GM12878 (cell line): Measurements from ENCODE around the gene DNAJC18. TPM values are rescaled to one million over a fixed set of nuclear protein-coding genes. Genes with fewer than 3 reads are reported as not detected.

Experiments
- ATAC-seq: fragments of 200-7000 bp; cut with Tn5 transposase; 3 replicates; pipeline ENCODE4 v1.9.1; 2020; ENCODE audit warnings: mild to moderate bottlenecking, moderate library complexity
- BruUV-seq: library from RNA; stranded (reverse); fragments of 400-500 nt; replicated peaks from 2 replicates; lab custom pipeline; 2021; lab: Mats Ljungman, UMichigan
- CTCF ChIA-PET: fragments of 300-600 bp; sonication (Branson Sonifier 250); formaldehyde crosslinking; extraction: SDS; loops from one replicate; lab custom pipeline; 2021; ENCODE audit warnings: inconsistent platforms; lab: Yijun Ruan, JAX
- POLR2A ChIA-PET: fragments of 350-600 bp; formaldehyde crosslinking; extraction: SDS; loops from one replicate; lab custom pipeline; 2021; ENCODE audit warnings: inconsistent platforms; lab: Charles Lee
- RAD21 ChIA-PET: fragments of 300-600 bp; sonication (Branson Sonifier 250); formaldehyde crosslinking; loops from one replicate; lab custom pipeline; 2023; ENCODE audit warnings: antibody characterized with exemption; ENCODE audit not compliant: unreplicated experiment; lab: Charles Lee
- SMC1A ChIA-PET: fragments of 300-600 bp; sonication (Branson Sonifier 250); formaldehyde crosslinking; loops from one replicate; lab custom pipeline; 2023; ENCODE audit not compliant: unreplicated experiment, uncharacterized antibody; lab: Charles Lee
- DNase-seq: peaks from one replicate; pipeline ENCODE4 v3.0.0-alpha.2; 2011; ENCODE audit warnings: low read depth, low spot score
- FAIRE-seq: peaks from 3 replicates; lab custom pipeline; 2011; peaks lifted over from hg19 to GRCh38; lab: Jason Lieb, UNC
- H2AFZ ChIP-seq: 2 replicates; pipeline ENCODE4 v1.6.0; 2011; ENCODE audit warnings: low read depth, low read length, control low read depth; ENCODE audit not compliant: control insufficient read depth
- H3K27ac ChIP-seq: 2 replicates; pipeline ENCODE4 v1.5.1; 2011; ENCODE audit warnings: control low read depth; ENCODE audit not compliant: control insufficient read depth, insufficient read depth
- H3K27me3 ChIP-seq, 2 experiments: replicated peaks in 1 of 2; 2 replicates each; pipeline versions ENCODE4 v1.6.0 to v1.6.1; 2011; ENCODE audit warnings: low read length in 1 of 2; ENCODE audit not compliant: control insufficient read depth in 2 of 2, insufficient read depth in 2 of 2
- H3K36me3 ChIP-seq, 2 experiments: 2 replicates each; pipeline ENCODE4 v1.5.1; 2011; ENCODE audit warnings: low read length in 1 of 2; ENCODE audit not compliant: control insufficient read depth in 2 of 2, insufficient read depth in 2 of 2
- H3K4me1 ChIP-seq: 2 replicates; pipeline ENCODE4 v1.6.1; 2011; ENCODE audit warnings: mild to moderate bottlenecking, low read length, moderate library complexity, mixed read lengths; ENCODE audit not compliant: control insufficient read depth, insufficient read depth
- H3K4me2 ChIP-seq: 2 replicates; pipeline ENCODE4 v1.6.0; 2011; ENCODE audit warnings: control low read depth; ENCODE audit not compliant: control insufficient read depth, insufficient read depth
- H3K4me3 ChIP-seq: fragments of 200-600 bp; sonication (generic); 2 replicates; pipeline ENCODE4 v1.5.1; 2016
- H3K79me2 ChIP-seq: 2 replicates; pipeline ENCODE4 v1.6.0; 2011; ENCODE audit warnings: low read length; ENCODE audit not compliant: control insufficient read depth, insufficient read depth
- H3K9ac ChIP-seq: 2 replicates; pipeline ENCODE4 v1.8.0; 2011; ENCODE audit warnings: low read length, control low read depth, mixed read lengths; ENCODE audit not compliant: control insufficient read depth, insufficient read depth
- H3K9me3 ChIP-seq: replicated peaks from 3 replicates; pipeline ENCODE4 v1.5.1; 2011; ENCODE audit warnings: mild to moderate bottlenecking, low read length; ENCODE audit not compliant: control insufficient read depth, insufficient read depth
- H4K20me1 ChIP-seq: 2 replicates; pipeline ENCODE4 v1.6.0; 2011; ENCODE audit not compliant: control insufficient read depth, insufficient read depth
- KDM1A ChIP-seq: fragments of 200-600 bp; sonication (generic); IDR thresholded peaks from 2 replicates; pipeline ENCODE4 v1.6.1; 2016; ENCODE audit warnings: borderline replicate concordance
- KLF5 ChIP-seq: fragments of 450-650 bp; IDR thresholded peaks from 2 replicates; pipeline ENCODE4 v1.6.1; 2014; ENCODE audit warnings: mild to moderate bottlenecking; ENCODE audit not compliant: partially characterized antibody
- MXI1 ChIP-seq: fragments of 150-350 bp; IDR thresholded peaks from 2 replicates; pipeline ENCODE4 v1.6.1; 2011; ENCODE audit warnings: low read depth, mild to moderate bottlenecking, inconsistent platforms, low read length, improper control_type of control experiment
- MYC ChIP-seq: IDR thresholded peaks from 2 replicates; pipeline ENCODE4 v1.6.1; 2011; ENCODE audit warnings: mild to moderate bottlenecking, low read length, moderate library complexity, inconsistent platforms; ENCODE audit not compliant: insufficient read depth, insufficient replicate concordance, insufficient read length, severe bottlenecking
- NRF1 ChIP-seq: conservative IDR thresholded peaks from 2 replicates; pipeline ENCODE4 v1.6.1; 2011; ENCODE audit warnings: mild to moderate bottlenecking, low read depth, low read length, improper control_type of control experiment
- POLR2AphosphoS2 ChIP-seq: IDR thresholded peaks from 2 replicates; pipeline ENCODE4 v1.6.1; 2011; ENCODE audit warnings: low read depth, mild to moderate bottlenecking, low read length, improper control_type of control experiment, moderate library complexity
- STAT1 ChIP-seq: fragments of 450-650 bp; conservative IDR thresholded peaks from 2 replicates; pipeline ENCODE4 v1.6.1; 2014; ENCODE audit warnings: antibody characterized with exemption, mild to moderate bottlenecking
- TAF1 ChIP-seq: IDR thresholded peaks from 2 replicates; pipeline ENCODE4 v1.6.1; 2011; ENCODE audit warnings: mild to moderate bottlenecking, low read depth, low read length, borderline replicate concordance
- WRNIP1 ChIP-seq: IDR thresholded peaks from 2 replicates; pipeline ENCODE4 v1.6.1; 2011; ENCODE audit warnings: low read depth, low read length, improper control_type of control experiment, borderline replicate concordance
- WGBS: methylation state at CpG from one replicate; pipeline ENCODE4 v1.1.6; 2016; ENCODE audit warnings: low lambda C conversion rate; ENCODE audit not compliant: insufficient replicate concordance, insufficient coverage; ENCODE audit errors: missing lambda C conversion rate; 5-methylcytosine and 5-hydroxymethylcytosine counted together
- in situ Hi-C: fragments of 300-500 bp; cut with MboI; formaldehyde crosslinking; loops from 9 replicates; pipeline ENCODE4 v1.14.3; 2018; ENCODE audit warnings: mixed read lengths
- intact Hi-C: fragments of 100-400 bp; cut with micrococcal nuclease; formaldehyde crosslinking; loops from one replicate; pipeline ENCODE4 v1.14.2; 2022; ENCODE audit not compliant: unreplicated experiment
- polyA plus RNA-seq, 11 experiments: library from polyadenylated mRNA; depleted of rRNA in 4 of 11; unstranded in 6 of 11; stranded (reverse) in 5 of 11; fragments of >200 nt; fragmentation: Nextera tagmentation in 4 of 11; fragmentation: Illumina TruSeq in 1 of 11; extraction: Ambion mirVana in 4 of 11; extraction: Trizol in 1 of 11; gene quantifications; 1 replicate in 1 of 11; 2 replicates in 10 of 11; pipeline versions ENCODE4 v1.2.1 to v1.2.3, GENCODE V29; 2011 to 2016; ENCODE audit warnings: inconsistent platforms in 2 of 11, missing spikeins in 2 of 11, low read depth in 1 of 11
- total RNA-seq, 4 experiments: library from RNA; depleted of rRNA in 3 of 4; stranded (reverse); fragments of >200 nt in 3 of 4; fragmentation: Illumina TruSeq in 1 of 4; extraction: Trizol in 1 of 4; gene quantifications; 2 replicates each; pipeline versions ENCODE4 v1.2.1 to v1.2.3, GENCODE V29; 2013 to 2021
- TF ChIP-seq, protein P1 (sequence below): fragments of 150-350 bp; IDR thresholded peaks from 2 replicates; pipeline ENCODE4 v1.6.1; 2016; ENCODE audit warnings: low read depth, low read length
- TF ChIP-seq, protein P2 (sequence below): fragments of 450-650 bp; IDR thresholded peaks from 2 replicates; pipeline ENCODE4 v1.6.1; 2017; ENCODE audit warnings: borderline replicate concordance
- TF ChIP-seq, protein P3 (sequence below): fragments of 150-350 bp; IDR thresholded peaks from 2 replicates; pipeline ENCODE4 v1.6.1; 2014; ENCODE audit warnings: mild to moderate bottlenecking, low read depth, low read length

DNAJC18 gene
- total and polyA plus RNA-seq, 10 of the 15 experiments (the other 5 are each of a cell fraction or from before 2014, with no cell fraction given), result 6.4 to 26.7 (median 17.7) TPM

DNA sequence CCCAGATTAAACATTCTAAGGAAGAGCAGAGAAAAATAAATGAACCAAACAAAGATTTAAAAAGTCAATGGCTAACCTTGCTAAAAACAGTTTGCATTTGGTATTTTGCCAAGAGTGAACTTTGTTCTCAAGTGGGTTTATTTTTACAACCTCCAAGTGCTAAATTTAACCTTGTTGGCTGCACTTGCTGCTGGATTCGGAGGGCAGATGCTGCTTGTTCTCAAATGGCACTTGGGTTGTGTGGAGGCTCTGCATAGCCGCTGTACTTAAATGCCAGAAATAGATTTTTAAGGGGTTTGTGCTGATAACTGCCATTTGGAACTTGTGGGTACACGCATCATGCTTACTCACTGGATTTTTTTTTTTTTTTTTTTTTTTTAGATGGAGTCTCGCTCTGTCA is 22.1 kb downstream of the DNAJC18 start (continued):
- TF ChIP-seq, protein P1, sequence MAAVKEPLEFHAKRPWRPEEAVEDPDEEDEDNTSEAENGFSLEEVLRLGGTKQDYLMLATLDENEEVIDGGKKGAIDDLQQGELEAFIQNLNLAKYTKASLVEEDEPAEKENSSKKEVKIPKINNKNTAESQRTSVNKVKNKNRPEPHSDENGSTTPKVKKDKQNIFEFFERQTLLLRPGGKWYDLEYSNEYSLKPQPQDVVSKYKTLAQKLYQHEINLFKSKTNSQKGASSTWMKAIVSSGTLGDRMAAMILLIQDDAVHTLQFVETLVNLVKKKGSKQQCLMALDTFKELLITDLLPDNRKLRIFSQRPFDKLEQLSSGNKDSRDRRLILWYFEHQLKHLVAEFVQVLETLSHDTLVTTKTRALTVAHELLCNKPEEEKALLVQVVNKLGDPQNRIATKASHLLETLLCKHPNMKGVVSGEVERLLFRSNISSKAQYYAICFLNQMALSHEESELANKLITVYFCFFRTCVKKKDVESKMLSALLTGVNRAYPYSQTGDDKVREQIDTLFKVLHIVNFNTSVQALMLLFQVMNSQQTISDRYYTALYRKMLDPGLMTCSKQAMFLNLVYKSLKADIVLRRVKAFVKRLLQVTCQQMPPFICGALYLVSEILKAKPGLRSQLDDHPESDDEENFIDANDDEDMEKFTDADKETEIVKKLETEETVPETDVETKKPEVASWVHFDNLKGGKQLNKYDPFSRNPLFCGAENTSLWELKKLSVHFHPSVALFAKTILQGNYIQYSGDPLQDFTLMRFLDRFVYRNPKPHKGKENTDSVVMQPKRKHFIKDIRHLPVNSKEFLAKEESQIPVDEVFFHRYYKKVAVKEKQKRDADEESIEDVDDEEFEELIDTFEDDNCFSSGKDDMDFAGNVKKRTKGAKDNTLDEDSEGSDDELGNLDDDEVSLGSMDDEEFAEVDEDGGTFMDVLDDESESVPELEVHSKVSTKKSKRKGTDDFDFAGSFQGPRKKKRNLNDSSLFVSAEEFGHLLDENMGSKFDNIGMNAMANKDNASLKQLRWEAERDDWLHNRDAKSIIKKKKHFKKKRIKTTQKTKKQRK, result no peak
- TF ChIP-seq, all 136 proteins: peak for 0

DNA sequence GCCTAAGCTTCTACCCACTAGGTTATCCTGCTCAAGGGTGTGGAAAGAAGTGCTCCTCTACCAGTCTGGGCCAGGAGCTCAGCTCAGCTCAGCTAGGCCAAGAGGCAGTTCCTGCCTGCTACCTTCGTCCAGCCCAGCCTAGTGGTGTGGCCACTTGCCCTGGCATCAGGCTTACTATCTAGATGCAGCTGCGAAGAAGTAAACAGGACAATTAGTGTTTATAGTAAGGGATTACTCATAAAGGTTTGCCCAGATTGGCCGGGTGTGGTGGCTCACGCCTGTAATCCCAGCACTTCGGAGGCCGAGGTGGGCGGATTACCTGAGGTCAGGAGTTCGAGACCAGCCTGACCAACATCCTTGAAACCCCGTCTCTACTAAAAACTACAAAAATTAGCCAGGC is 22.7 kb downstream of the DNAJC18 start:
- H4K20me1 ChIP-seq, result no peaks in the 10 kb centered on the region
- no peak for DNase-seq
- ATAC-seq, result no peak
- H3K79me2 ChIP-seq, result no peaks in the 10 kb centered on the region
- peaks cover 0 to 3% of the 10 kb centered on the region in 2 experiments; a peak in 1 of 4 replicates for H3K36me3 ChIP-seq
- no TSS peak for BruUV-seq
- CTCF ChIA-PET, result interaction anchor here (1.2 to 3.8 kb wide), 3 partner anchors 15 to 149 kb away, joined by 3 to 24 read pairs (median 3); no protein-coding TSS in a partner anchor
- no peak for FAIRE-seq
- no peaks in the 10 kb centered on the region for H3K27me3 ChIP-seq
- H3K9ac ChIP-seq, result no peak overlapping the region
- POLR2A ChIA-PET, result interaction anchor here (3.4 kb wide), 1 partner anchor 22 kb away, joined by 14 read pairs; the partner anchor contains the start of gene DNAJC18
- no peak overlapping the region for H3K27ac ChIP-seq
- H2AFZ ChIP-seq, result no peak overlapping the region
- intact Hi-C loops (no loop called here), in situ Hi-C loops (no loop called here)
- H3K4me3 ChIP-seq, result no peak overlapping the region
- whole genome bisulfite sequencing, result 97% methylated on average over 9 of the region's 9 CpGs
- RAD21 ChIA-PET, result interaction anchor here (0.5 to 3.6 kb wide), 3 partner anchors 8 to 96 kb away, joined by 4 to 19 read pairs (median 10); partner anchors contain the start of gene SPATA24
- H3K9me3 ChIP-seq, result no peaks in the 10 kb centered on the region
- no peak overlapping the region for H3K4me2 ChIP-seq
- peaks cover 21% of the 10 kb centered on the region for H3K4me1 ChIP-seq
- SMC1A ChIA-PET, result interaction anchor here (1.3 to 3.2 kb wide), 4 partner anchors 10 to 21 kb away, joined by 3 to 14 read pairs (median 6); partner anchors contain the start of gene SPATA24
- TF ChIP-seq, protein P2, sequence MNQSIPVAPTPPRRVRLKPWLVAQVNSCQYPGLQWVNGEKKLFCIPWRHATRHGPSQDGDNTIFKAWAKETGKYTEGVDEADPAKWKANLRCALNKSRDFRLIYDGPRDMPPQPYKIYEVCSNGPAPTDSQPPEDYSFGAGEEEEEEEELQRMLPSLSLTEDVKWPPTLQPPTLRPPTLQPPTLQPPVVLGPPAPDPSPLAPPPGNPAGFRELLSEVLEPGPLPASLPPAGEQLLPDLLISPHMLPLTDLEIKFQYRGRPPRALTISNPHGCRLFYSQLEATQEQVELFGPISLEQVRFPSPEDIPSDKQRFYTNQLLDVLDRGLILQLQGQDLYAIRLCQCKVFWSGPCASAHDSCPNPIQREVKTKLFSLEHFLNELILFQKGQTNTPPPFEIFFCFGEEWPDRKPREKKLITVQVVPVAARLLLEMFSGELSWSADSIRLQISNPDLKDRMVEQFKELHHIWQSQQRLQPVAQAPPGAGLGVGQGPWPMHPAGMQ, result no peak
- TF ChIP-seq, protein P3, sequence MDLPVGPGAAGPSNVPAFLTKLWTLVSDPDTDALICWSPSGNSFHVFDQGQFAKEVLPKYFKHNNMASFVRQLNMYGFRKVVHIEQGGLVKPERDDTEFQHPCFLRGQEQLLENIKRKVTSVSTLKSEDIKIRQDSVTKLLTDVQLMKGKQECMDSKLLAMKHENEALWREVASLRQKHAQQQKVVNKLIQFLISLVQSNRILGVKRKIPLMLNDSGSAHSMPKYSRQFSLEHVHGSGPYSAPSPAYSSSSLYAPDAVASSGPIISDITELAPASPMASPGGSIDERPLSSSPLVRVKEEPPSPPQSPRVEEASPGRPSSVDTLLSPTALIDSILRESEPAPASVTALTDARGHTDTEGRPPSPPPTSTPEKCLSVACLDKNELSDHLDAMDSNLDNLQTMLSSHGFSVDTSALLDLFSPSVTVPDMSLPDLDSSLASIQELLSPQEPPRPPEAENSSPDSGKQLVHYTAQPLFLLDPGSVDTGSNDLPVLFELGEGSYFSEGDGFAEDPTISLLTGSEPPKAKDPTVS, result no peak
- TF ChIP-seq TAF1 (no peak), MYC (no peak), POLR2AphosphoS2 (no peak), NRF1 (no peak), STAT1 (no peak), MXI1 (no peak), WRNIP1 (no peak), KLF5 (no peak), KDM1A (no peak)
